NCI-H128 (cell line): Measurements from ENCODE around the gene IGFL1.
"Not testable (repeated sequence)": the region's sequence is repeated elsewhere in the genome, so short reads cannot be mapped to it uniquely, and the experiment has no call there.

Experiments used
- DNase-seq: peaks from one replicate; lab custom pipeline; 2025; ENCODE audit not compliant: unreplicated experiment; lab: John Stamatoyannopoulos, UW

Gene IGFL1

GRCh38 chr19:46201454-46202310, 27.9 kb upstream of the IGFL1 start:
- no peak for DNase-seq

GRCh38 chr19:46202426-46202825, 27.1 kb upstream of the IGFL1 start:
- no peak for DNase-seq

DNA sequence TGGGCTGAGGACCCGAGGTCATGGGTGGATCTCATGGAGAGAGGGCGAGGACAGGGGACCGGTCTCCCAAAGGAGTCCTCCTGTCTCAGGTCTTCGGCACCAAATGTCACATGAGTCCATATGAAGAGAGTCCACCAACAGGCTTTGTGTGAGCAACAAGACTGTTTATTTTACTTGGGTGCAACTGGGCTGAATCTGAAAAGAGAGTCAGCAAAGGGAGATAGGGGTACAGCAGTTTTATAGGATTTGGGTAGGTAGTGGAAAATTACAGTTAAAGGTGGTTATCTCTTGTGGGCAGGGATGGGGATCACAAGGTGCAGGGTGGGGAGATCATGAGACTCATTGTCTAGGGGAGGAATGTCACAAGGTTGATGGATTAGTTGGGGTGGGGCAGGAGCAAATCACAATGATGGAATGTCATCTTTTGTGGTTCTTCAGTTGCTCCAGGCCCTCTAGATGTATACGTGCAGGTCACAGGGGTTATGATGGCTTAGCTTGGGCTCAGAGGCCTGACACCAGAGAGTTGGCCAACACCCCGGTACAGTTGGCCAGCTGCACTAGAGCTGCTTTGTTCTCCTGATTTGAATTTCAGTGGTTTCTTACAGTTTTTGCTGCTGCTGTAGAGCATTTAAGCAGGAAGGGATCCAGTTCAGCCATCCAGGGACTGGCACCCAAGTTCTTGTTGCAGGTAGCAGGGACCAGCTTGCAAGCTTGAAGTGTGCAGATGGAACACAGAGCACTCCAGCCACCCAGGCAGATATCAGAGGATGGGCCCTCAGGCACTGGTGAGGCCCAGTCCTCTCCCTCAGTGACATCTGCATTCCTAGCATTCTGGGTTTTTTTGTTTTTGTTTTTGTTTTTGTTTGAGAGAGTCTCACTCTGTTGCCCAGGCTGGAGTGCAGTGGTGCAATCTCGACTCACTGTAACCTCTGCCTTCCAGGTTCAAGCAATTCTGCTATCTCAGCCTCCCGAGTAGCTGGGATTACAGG, 26.4 kb upstream of the IGFL1 start:
- DNase-seq: no peak

DNA sequence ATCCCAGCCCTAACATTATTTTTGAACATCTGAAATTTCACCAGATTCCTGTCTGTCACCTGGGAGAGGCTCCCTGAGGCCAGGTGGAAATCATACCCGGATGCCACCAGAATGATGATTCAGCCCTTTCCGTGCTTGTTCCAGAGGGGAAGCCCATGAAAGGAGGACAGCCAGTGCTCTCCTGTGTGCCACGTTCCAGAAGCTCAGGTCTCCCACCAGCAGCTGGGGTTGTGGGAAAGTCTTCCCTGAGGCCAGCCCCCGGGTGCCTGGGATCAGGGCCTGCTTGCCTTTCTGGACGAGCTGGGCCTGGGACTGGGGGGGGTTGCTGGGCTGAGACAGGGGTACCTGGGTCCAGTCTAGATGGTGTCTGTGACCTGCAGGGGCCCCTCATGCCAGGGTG, 25.5 kb upstream of the IGFL1 start:
- DNase-seq: no peak

GRCh38 chr19:46205183-46205984, 24.2 kb upstream of the IGFL1 start:
- no peak for DNase-seq

GRCh38 chr19:46206176-46206575, 23.4 kb upstream of the IGFL1 start:
- no peak for DNase-seq

GRCh38 chr19:46206682-46207081, 22.9 kb upstream of the IGFL1 start:
- no peak for DNase-seq

- not testable (repeated sequence) for DNase-seq
Measured at GRCh38 chr19:46207858-46208257, 21.7 kb upstream of the IGFL1 start.

DNA sequence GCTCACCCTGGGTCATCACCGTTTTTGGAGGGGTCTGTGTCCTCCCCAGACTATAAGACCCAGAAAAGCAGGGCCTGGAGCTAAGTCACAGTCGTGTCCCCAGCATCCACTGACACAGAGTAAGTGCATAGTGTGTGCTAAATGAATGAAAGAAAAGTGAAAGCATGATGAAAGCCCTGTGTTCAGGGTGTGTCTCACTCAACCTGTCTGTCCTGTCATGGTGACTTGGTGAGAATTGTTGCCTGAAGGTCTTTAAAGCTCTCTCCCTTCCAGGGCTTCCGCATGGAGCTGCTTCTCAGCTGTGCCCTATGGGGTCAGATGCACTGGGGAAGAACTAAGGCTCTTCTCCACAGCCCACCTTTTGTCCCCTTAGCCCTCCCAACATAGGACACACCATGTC, 20.5 kb upstream of the IGFL1 start:
- no peak for DNase-seq

GRCh38 chr19:46209472-46209871, 20.1 kb upstream of the IGFL1 start:
- DNase-seq: no peak

DNA sequence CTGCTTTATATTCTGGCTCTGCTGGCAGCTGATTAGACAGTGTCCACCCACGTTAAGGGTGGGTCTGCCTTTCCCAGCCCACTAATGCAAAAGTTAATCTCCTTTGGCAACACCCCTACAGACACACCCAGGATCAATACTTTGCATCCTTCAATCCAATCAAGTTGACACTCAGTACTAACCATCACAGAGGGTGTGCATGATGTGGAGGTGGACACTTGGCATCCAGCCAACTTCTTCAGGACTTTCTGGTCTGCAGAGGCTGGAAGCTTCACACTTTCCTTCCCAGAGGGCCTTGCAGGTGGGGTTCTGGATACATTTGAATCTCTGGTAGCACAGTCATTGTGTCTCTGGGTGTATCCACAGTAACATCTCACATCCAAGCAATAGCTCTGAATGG, 18.9 kb upstream of the IGFL1 start:
- DNase-seq: no peak

- DNase-seq: no peak
Measured at GRCh38 chr19:46211201-46211881, 18.2 kb upstream of the IGFL1 start.

DNA sequence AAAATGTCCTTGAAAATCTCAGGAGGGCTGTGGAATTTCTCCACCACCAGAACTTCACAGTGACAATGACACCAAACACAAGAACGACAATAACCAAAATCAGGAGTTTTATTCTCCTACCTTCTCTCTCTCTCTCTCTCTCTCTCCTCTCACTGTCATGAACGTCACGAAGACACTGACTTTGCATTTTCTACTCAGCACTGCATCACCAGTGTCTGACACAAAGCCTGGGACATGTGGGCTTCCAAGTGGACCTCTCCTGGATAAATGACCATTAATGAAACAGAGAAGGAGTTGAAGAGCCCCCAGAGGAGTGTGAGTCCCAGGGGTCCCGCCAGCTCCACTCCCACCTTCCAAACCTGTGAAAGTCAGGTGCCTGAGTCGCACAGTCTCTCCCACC, 16.9 kb upstream of the IGFL1 start:
- DNase-seq: not testable (repeated sequence)

DNA sequence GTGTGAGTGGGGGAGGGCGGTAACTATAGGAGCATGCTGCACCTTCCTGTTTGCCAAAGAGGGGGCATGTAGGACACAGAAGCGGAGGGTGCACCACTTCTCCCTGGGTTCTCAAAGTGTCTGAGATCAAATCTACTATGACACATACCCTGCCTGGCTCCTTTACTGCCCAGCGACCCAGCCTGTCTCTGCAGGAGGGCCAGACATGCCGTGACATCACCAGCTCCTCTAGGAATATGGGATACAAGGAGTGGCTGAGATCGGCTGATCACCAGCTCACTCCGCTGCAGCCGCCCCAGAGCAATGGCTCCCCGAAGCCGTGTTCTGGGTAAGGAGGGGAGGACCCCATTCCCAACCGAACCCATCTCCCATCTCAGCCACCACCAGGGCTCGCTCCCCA, 16.4 kb upstream of the IGFL1 start:
- DNase-seq: no peak

- no peak for DNase-seq
Measured at GRCh38 chr19:46213806-46214205, 15.7 kb upstream of the IGFL1 start.

DNA sequence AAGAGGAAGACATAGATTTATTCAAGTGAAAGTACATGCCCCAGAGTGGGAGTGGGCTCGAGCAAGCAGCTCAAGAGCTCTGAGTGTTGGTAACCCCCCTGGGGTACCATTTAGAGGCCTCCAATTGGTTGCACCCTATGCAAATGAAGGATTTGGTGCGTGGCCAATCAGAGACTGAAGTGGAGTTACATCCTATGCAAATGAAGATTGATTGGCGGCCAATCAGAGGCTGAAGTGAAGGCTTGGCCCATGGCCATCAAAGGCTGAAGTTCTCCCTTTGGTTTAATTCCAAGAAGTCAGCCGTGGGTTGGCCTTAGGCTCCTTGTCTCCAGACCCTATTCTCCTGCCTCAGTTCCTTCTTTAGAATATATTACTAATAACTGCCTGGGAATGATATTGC, 12.9 kb upstream of the IGFL1 start:
- no peak for DNase-seq

- no peak for DNase-seq
Measured at GRCh38 chr19:46217476-46217875, 12.1 kb upstream of the IGFL1 start.

DNA sequence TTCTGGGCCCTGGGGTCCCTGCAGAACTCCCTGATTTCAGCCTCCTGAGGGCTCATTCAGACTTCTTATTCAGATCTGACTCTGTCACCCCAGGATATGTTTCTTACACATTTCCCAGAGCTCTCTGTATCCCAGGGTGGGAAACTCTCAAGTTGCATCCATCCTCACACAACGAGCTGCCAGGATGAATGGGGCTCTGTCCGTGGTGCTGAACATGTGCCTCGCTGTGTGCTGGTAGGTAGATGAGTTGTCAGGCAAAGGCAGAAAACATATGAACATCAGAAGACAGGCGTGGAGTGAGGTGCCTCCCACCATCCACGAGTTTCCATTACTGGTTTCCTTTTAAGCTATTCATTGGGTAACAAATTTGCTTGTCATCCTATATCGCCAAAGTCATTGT, 11.4 kb upstream of the IGFL1 start:
- no peak for DNase-seq

DNA sequence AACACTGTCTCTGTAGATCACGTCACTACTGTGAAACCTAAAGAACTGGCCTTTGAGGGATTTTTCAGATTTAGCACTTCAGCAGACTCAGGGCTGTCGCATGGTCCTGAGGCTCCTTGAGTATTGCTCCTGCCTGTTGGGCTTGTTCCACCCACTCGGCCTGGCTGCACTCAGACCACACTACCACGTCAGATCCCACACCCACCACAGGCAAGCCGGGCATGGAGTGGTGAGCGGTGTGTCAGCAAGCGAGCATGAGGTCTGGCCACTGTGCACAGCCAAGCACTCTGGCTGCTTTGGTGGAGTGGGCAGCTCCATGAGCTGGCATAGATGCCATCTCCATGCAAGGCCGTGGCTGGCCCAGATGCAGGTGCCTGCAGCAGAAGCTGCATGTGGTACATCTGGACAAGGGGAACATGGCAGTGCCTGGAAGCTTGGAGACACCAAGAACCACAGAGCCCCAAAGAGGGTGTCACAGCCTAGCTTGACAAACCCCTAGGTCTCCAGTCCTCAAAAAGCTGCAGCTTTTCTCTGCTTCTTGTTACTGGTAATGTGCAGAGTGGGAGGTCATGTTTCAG, 9.4 kb upstream of the IGFL1 start:
- DNase-seq: no peak

DNA sequence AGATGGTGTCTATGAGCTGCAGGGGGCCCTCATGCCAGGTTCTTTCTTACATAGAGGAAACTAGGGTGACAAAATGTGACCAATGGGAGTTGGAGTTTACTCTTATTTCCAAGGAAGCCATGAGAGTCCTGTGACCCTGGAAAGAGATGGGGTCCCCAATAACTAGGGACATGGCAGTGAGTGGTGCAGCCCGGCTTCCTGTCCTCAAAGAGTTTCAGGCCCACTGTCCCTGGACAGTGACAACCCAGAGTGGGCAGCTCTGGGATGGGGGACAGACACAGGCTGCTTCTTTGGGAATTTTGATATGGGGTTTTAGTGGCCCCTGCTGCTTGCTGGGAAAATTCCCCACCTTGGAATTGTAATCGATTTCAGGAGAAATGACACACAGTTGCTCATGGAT, 8.4 kb upstream of the IGFL1 start:
- no peak for DNase-seq
